Right ventricle myocardium superior (tissue), 1 donor: ENCODE data around the gene SGMS1. TPM values are rescaled to one million over a fixed set of nuclear protein-coding genes. Genes with fewer than 3 reads are reported as not detected.

ENCODE experiments used
- ATAC-seq: fragments of 200-7000 bp; cut with Tn5 transposase; one replicate; pipeline ENCODE4 v1.9.1; 2020; ENCODE audit warnings: mild to moderate bottlenecking; ENCODE audit not compliant: poor library complexity
- DNase-seq: peaks from one replicate; pipeline ENCODE4 v3.0.0-alpha.2; 2020
- intact Hi-C: fragments of 100-400 bp; cut with DNase I; formaldehyde crosslinking; loops from one replicate; pipeline ENCODE4 v1.11.2; 2022
- total RNA-seq: library from RNA; stranded (reverse); fragmentation: NEBNext Ultra II Directional; extraction: Animal tissue kit (Norgen Biotek cat#: 25700); gene quantifications from one replicate; pipeline ENCODE4 v1.2.1, GENCODE V29; 2021
- donor health status: DM: no; HTN: yes; CAD: no; lungs with severe emphysema.

Gene SGMS1
- total RNA-seq, 1 donor from 2014 or later, result 18.3 TPM

DNA sequence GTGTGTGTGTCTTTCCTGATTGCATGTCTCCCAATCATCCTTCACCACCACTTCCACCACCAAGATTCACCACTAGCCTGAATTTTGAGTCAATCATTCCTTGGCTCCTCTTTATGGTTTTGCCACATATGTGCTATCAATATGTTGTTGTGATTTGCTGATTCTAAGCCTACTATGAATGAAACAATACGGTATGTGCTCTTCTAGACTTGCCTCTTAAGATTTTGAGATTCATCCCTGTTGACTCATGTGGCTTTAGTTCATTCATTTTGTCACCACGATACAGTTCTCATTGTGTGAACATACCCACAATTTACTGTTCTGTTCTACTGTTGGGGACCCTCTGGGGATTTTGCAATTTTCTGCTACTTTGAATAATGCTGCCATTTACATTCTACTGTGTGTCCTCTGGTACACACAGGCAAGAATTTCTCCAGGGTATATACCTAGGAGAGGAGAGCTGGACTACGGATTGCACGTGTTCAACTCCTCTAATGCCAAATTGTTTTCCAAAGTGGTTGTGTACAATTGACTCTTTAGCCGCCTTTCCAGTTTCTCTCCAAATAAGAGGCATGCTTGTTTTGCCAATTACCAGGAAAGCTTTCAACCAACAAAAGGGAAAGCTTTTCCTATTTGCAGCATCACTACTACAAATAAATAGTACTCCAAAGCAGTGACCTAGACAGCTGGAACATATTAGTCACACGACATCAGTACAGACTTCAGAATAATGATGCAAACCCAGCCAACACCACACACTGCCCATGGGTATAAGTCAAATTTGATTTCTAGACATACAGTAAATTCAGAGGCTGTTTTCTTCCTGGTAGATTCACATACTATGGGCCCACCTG lies 30.0 kb downstream of the SGMS1 start:
- peak; percentile 65 for ATAC-seq
- DNase-seq, result no peak
- intact Hi-C loops, result no loop called here

DNA sequence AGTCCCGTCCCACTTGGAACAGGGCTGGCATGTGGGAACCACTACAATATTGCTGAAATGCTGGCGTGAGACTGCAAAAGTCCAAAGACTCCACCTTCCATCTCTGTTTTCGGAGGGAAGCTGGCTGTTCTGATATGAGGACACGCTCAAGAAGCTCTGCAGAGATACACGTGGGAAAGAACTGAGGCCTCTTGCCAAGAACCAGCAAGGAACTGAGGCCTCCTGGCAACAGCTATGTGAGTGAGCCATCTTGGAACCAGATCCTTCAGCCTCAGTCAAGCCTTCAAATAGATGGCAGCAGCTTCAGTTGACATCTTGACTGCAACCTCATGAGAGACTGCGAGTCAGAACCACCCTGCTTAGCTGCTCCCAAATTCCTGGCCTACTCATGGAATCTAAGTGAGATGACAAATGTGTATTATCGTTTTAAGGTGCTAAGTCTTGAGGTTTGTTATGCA lies 30.8 kb downstream of the SGMS1 start:
- ATAC-seq (no peak), DNase-seq (no peak)
- intact Hi-C loops, result no loop called here

DNA sequence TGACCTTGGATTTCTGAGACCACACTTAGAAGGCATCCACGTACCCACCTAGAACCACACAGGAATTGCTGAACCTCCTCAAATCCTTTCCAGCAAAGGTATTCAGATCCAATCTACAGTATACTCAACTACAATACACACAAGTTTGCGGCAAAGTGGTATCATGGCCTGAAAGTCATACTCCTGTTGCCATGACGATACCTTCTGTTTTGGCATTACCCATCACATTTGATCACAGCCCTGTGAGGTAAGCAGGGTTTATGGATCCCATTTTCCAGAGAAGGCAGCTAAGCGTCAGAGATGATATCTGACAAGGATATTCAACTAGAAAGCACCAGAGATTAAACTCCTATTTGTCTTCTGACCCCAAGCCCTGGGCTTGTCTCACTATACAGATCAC lies 32.8 kb downstream of the SGMS1 start:
- intact Hi-C loops, result no loop called here
- DNase-seq, result no peak
- ATAC-seq, result no peak

DNA sequence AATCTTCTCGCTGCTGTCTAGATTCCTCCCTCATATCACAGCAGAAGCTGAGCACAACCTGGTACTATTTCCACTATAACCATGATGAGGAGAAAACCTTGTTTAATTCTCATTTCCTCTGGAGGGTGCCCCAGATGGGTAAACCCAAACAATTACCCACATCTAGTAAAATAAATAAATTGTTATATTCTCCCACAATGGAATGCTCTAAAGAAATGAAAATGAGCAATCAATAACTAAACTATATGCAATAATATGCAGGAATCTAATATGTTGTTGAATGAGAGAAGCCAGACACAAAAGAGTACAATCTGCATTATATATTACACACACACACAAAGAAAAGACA lies 37.0 kb downstream of the SGMS1 start:
- intact Hi-C loops, result no loop called here
- no peak for DNase-seq

DNA sequence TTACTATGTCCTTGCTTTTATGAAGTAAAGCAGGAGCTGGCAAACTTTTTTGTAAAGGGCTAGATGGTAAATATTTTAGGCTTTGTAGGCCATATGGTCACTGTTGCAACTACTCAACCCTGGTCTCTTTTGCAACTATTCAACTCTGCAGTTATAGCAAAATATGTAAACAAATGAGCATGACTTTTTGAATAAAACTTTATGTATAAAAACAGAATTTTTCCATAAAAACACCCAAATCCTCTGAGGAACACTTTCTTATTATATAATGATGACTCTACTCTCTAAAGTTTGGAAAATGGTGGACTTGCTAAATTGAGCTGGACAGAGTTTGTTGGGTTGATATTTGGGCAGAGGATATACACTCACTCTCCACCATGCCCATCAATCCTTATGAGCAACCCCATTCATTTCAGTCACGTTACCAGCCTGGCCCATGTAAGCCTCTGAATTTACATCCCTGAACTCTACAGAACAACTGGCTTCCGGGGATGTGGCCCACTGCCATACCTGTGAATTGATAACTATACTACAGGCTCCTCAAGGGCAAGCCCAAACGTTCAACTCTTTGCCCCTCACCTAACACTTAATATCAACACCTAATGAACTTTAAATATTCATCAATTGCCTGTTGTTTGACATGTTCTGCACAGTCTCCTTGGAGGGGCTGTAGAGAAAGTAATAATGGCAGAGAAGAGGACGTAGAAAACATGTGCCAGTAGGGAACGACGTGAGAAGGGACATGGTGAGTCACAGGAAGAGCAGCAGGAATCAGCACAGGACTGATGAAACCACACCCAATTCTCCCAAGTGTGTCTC lies 37.6 kb downstream of the SGMS1 start:
- intact Hi-C loops, result no loop called here
- DNase-seq (no peak), ATAC-seq (peak; percentile 21)

More for the DNA sequence above, 37.0 kb downstream of the SGMS1 start:
- no peak for ATAC-seq

DNA sequence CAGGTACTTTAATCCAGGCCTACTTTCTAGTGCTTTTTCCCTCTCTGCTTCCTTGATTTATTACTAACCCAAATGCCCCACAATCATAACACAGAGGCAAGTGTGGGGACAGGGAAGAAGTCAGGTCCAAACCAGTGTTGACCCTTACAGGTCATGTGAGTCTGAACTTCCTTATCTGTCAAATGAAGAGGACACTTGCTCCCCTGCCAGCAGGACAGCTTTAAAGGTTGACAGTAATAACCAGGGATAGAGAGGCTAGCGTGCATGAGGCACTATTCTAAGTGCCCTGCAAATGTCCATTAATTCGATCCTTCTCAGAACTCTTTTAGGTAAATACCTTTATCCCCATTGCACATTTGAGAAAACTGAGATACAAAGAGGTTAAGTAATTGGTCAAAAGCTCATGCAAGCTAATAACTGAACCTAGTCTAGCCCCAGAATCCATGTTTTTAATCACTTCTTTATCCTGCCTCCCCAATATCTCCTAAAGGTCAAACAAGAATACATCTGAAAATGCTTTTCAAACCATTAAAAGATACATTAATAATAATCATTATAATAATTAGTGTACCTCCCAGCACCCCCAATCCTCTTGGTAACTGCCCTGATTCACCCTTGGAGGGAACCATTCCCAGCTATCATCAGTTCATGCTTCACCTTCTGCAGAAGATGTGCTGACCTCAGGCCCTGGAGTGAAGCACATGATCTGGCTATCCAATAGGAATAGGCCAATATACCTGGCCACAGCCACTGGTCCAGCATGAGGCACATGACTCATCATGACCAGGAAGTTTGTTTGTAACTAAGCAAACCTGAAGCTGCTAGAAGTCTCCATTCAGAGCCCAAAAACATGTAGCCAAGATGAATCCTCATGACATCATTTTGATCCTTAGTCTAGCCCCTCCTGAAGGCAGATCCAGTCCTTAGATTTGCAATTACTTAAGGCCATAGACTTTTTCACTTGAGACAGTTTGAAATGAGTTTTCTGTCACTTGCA lies 40.7 kb downstream of the SGMS1 start:
- DNase-seq (no peak), ATAC-seq (peak; percentile 47)
- intact Hi-C loops, result no loop called here

DNA sequence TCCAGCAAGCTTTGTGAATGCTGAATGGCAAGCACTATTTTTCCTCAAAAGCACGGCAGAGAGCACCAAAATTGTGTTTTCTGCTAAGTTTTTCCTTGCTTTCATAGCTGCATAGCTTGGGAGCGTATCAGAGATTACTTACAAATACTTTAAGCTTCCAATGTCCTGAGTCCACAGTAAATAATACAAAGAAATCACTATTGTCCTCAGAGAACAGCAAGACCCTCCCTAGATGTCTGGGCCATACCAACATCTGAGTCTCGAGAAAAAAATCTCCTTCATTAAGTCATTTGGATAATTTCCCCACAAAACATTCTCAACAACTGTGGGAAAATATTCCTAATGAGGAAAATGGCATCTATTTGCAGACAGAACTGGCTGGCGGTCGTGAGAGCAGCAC lies 41.7 kb downstream of the SGMS1 start:
- intact Hi-C loops, result no loop called here
- ATAC-seq (no peak), DNase-seq (no peak)

DNA sequence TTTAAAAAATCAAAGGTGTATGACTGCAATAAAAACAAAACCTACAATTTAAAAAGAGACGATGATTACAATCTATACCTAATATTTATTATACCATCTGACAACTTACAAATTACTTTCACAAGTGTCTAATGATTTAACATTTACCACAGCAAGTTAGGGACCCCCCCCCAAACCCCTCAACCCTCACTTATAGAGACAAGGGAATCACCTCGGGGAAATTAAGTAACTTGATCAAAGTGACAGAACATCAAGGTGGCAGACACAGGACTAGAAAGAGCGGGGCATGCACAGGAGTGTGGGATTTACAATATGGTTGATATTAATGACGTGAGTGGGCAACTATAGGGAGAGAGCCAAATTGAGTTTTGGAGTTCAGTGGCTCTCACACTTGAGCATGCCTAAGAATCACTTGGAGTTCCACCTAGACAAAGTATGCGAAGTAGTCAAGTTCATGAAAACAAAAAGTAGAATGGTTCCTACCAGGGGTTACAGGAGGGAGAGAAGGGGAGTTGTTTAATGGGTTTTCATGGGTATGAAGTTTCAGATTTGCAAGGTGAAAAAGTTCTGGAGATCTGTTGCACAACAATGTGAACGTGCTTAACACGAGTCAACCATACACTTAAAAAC lies 43.4 kb downstream of the SGMS1 start:
- intact Hi-C loops, result no loop called here
- ATAC-seq (no peak), DNase-seq (no peak)

DNA sequence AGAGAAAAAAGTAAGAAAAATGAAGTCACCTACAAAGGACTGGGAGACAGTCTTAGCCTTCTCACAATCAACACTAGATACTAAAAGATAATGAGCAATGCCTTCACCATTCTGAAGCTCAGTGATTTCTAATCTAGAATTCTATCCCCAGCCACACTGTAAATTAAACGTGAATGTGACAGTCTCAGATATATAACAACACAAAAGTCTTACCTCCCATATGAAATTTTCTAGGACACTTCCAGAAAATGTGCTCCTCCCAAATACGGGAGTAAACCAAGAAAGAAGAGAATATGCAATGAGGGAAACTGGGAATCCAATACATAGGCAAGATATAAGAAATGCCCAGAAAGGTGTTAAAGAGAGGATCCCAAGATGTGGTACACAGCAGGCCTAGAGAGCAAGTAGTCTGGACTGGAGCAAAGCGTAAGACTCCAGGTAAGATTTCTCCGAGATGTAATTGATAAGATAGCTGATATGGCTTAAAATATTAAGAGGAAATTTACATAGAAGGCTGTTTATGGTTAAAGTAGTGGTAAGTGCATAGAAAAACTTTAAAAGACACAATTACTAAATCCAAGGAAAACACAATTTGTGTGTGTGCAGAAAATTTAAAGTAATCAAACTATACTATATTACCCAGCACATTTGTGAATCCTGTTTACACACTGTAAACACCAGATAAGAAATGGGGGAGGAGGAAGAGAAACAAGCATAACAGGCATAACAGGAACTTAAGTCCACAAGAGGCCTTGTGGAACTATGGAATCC lies 44.1 kb downstream of the SGMS1 start:
- ATAC-seq, result no peak
- intact Hi-C loops, result no loop called here

DNA sequence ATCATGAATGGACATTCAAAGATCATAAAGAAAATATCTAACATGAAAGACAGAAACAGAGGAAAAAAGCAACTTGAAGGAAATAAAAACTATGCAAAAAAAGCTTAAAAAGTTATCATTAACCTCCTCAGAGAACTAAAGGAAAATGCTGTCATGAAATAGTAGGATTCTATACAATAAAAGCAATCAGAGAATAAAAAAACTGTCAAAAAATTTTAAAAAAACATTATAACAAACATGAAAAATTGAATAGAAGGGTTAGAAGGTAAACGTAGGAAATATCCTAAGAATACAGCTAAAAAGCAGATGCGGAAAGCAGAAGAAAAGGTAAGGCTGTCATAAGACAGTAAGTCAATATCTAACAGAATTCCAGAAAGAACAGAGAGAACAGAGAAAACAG lies 44.8 kb downstream of the SGMS1 start:
- DNase-seq (no peak), ATAC-seq (no peak)
- intact Hi-C loops, result no loop called here

More for the DNA sequence above, 44.1 kb downstream of the SGMS1 start:
- DNase-seq, result no peak

DNA sequence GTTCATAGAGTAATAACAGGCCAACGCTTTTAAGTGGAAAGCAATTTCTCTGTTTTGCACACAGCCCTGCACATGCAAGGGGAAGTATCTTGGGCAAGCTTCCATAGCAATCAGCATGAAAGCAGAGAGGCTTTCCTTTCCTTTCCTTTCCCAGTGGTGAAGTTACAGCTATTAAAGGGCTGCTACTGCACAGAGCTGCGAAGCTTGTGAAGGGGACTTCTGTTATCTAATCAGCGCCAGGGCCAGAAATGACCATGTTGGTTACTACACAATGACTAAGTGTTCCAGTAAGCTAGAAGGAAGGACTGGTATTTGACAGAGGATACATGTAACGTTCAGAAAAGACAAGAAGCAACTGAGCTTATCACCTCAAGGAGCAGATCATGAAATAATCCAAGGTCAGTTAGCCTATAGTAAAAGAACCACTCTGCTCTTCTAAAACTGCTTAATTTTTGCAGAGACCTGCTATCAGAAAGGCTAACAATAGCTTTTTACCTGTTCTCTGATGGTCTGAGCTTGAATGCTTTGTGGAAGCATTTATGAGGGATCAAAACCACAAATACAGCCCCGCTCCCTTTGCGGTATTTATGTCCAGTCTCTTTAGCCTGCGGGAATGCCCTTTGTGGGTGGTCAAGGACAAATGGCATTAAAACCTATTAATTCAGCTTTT lies 45.9 kb downstream of the SGMS1 start:
- intact Hi-C loops, result no loop called here
- peak; percentile 80 for ATAC-seq
- DNase-seq, result no peak

DNA sequence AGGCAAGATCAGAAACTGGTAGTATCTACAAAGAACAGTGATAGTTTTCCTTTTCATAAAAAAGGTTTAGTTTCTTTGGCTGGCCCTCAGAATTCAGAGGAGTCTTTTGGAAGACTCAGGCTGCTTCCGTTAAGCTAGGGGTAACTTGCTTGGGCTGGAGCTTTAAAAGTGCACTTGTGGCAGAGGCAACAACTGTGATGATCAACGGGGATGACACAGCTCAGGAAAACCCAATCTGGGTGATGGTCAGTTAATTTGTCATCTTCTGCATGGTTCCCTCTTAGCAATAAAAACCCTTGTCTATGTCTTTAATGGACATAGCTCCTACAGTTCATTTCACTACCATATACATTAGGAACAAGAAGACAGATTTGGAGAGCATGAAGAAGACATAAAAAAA lies 46.7 kb downstream of the SGMS1 start:
- no peak for DNase-seq
- no peak for ATAC-seq
- intact Hi-C loops, result no loop called here

DNA sequence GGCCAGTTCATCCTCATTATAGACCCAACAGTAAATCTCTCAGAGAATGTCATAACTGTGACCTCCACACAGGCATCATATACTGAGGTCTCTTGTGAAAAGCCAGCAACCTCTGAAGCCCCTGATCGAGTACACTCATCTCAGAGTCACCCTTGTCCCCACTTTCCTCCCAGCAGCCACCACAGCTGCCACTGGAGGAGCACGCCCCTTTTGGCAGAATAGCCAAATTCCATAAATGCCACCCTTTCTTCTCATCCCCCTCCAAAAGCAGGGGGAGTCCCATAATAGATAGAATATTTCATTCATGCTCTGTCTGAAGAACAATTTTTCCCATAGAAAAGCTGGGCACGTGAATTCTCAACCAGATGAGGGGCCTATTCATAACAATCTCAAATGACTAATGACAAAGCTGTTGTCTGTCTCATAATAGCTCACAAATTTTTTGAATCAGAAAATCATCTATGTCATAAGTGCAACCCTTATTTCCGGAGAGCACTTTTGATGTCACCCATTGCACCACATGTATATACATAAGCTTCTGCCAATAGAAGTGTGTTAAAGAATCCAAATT lies 47.4 kb downstream of the SGMS1 start:
- peak; percentile 51 for ATAC-seq
- DNase-seq, result no peak

DNA sequence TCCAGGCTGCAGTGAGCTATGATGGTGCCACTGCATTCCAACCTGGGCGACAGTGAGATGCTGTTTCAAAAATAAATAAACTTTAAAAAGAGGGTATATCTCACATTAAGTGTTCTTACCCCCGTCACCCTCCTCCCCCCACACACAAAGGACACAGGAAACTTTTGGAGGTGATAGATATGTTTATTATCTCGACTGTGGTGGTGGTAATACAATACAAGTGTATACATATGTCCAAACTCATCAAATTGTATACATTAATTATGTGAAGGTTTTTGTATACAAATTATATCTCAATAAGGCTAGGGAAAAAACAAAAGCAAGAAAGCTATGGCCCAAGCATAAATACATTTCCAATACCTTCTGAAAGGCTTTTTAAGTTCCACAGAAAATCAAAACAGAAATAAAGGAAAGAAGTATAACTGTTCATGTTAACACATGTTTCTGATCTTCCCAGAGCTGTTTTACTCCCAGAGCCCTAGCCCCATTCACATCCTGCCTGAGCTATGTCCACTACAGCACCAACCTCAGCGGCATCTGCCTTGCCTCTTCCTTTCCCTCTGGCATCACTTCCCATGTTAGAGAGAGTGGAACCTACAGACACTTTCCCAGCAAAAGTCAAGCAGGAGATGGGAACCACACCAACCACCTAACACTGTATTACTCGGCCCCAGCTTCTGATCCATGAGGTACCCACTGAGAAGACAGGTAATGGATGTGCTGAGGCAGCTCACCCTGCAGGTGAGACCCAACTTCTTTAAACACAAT lies 48.1 kb downstream of the SGMS1 start:
- no peak for DNase-seq
- no peak for ATAC-seq
- intact Hi-C loops, result no loop called here

More for the DNA sequence above, 47.4 kb downstream of the SGMS1 start:
- intact Hi-C loops, result no loop called here

DNA sequence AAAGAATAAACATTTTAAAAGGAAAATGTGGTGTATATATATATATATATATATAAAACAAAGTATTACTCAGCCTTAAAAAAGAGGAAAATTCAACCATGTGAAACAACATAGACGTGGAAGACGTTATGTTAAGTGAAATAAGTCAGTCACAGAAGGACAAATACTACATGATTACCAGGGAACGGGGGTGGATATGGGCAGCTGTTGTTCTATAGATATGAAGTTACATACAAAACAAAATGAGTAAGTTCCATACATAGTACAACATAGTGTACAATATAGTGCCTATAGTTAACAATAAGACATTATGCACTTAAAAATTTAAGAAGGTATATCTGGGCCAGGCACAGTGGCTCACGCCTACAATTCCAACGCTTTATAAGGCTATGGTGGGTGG lies 48.8 kb downstream of the SGMS1 start:
- intact Hi-C loops, result no loop called here
- no peak for DNase-seq
- no peak for ATAC-seq

DNA sequence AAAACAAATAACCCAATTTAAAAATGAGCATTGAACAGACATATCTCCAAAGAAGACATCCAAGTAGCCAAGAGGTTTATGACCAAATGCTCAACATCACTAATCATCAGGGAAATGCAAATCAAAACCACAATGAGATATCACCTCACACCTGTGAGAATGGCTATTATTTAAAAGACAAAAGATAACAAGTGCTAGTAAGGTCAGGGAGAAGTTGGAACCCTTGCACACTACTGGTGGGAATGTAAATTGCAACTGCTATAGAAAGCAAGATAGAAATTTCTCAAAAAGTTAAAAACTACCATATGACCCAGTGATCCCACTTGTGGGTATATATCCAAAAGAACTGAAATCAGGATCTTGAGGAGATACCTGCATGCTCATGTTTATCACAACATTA lies 49.5 kb downstream of the SGMS1 start:
- DNase-seq (no peak), ATAC-seq (no peak)
- intact Hi-C loops, result no loop called here
